Sigmoid colon (tissue), 7 donors: ENCODE results near the gene TCFL5. TPM values are rescaled to one million over a fixed set of nuclear protein-coding genes. Genes with fewer than 3 reads are reported as not detected.

ENCODE experiments used
- DNase-seq: peaks from one replicate; pipeline ENCODE4 v3.0.0-alpha.2; 2019
- H3K27ac ChIP-seq, 4 donors: fragments of 200-600 bp; sonication (generic); one replicate each; pipeline ENCODE4 v1.5.1; 2016 to 2019; ENCODE audit warnings: mild to moderate bottlenecking in 1 of 4
- H3K27me3 ChIP-seq, 3 donors: fragments of 200-600 bp; sonication (generic); one replicate each; pipeline ENCODE4 v1.5.1; 2019; ENCODE audit warnings: mild to moderate bottlenecking in 1 of 3
- H3K36me3 ChIP-seq, 4 donors: fragments of 200-600 bp; sonication (generic); one replicate each; pipeline ENCODE4 v1.5.1; 2016 to 2019
- H3K4me1 ChIP-seq, 4 donors: fragments of 200-600 bp; sonication (generic); one replicate each; pipeline ENCODE4 v1.5.1; 2017 to 2019
- H3K4me3 ChIP-seq, 4 donors: fragments of 200-600 bp; sonication (generic); one replicate each; pipeline ENCODE4 v1.5.1; 2017 to 2019; ENCODE audit warnings: mild to moderate bottlenecking in 2 of 4, moderate library complexity in 1 of 4
- H3K9me3 ChIP-seq, 4 donors: fragments of 200-600 bp in 3 of 4; sonication (generic) in 3 of 4; one replicate each; pipeline versions ENCODE4 v1.5.1 to v1.6.1; 2013 to 2019
- EP300 ChIP-seq, 4 donors: sonication (generic); formaldehyde crosslinking; IDR thresholded peaks; one replicate each; pipeline ENCODE4 v1.6.1; 2017; ENCODE audit warnings: antibody characterized with exemption in 4 of 4
- POLR2A ChIP-seq, 2 donors: fragments of 450-650 bp; IDR thresholded peaks; one replicate each; pipeline ENCODE4 v1.6.1; 2016; ENCODE audit warnings: antibody characterized with exemption in 2 of 2, mild to moderate bottlenecking in 2 of 2, moderate library complexity in 2 of 2
- POLR2AphosphoS5 ChIP-seq, 4 donors: sonication (generic); formaldehyde crosslinking; IDR thresholded peaks; one replicate each; pipeline ENCODE4 v1.6.1; 2017; ENCODE audit warnings: antibody characterized with exemption in 4 of 4
- WGBS, 2 donors: extraction: QIAGEN DNeasy Blood & Tissue Kit; methylation state at CpG; one replicate each; pipeline ENCODE4 v1.1.7; 2013; 5-methylcytosine and 5-hydroxymethylcytosine counted together
- intact Hi-C: fragments of 100-400 bp; cut with DNase I; formaldehyde crosslinking; loops from one replicate; pipeline ENCODE4 v1.15.1; 2023
- polyA plus RNA-seq, 3 donors: library from polyadenylated mRNA; stranded (reverse); fragments of 200-250 nt; gene quantifications; one replicate each; pipeline ENCODE4 v1.2.3, GENCODE V29; 2013
- small RNA-seq, 3 donors: library from RNA; depleted of rRNA; stranded (forward); fragments of <200 nt; gene quantifications; one replicate each; pipeline ENCODE3, GENCODE V24; 2016
- total RNA-seq, 4 donors: library from RNA; depleted of rRNA; stranded (reverse); fragments of >200 nt; gene quantifications; one replicate each; pipeline ENCODE4 v1.1.0, GENCODE V29; 2016
- TF ChIP-seq, protein P1 (sequence below), 4 experiments: fragments of 450-650 bp in 3 of 4; fragments of 200-600 bp in 1 of 4; IDR thresholded peaks; one replicate each; pipeline ENCODE4 v1.5.1; 2016 to 2019; ENCODE audit warnings: antibody characterized with exemption in 4 of 4, mild to moderate bottlenecking in 3 of 4, moderate library complexity in 2 of 4
- donor health status: healthy with polysubstance abuse.
- donor health status: Bipolar disorder and iron deficiency.
- donor health status: healthy.

The TCFL5 gene
- total and polyA plus RNA-seq, 7 donors: 2.3 to 16.9 (median 8.1) TPM

DNA sequence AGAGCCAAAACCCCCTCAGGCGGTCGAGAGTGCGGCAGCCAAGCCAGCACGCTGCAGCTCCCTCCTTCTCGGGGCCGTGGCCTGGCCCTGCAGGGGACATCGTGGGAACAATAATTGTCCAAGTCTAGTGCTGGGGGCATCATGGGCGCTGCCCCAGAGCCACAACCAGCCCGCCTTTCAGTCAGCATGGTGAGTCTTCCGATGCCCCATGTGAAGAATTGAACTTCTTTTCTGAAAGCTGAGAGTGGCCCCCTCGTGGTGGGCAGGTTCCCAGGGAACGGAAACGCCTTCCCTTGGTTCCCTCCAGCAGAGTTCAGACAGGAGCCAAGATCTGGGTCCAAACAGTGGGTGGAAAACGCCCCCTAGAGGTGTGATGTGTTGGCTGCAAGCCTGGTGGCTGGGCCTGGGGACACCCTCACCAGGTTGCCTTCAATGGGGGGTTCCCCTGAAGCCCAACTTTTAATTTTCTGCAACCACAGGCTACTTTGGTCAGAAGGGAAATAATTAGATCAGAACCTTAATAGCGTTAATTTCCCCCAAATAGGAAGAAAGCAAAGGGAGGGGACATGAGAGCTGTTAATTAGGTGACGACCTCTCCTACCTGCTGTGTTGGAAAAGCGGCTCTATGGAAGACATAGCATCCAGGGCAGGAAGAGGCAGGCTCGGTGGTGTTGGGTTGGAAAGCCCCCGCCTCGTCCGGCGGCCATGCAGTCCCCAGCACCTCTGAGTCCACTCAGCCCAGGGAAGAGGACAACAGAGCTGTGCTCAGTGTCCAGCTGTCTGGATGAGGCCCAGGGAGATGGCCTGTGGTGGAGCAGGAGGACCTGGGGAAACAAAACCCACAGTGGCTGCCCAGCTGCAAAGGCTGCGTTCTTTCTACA lies 70.1 kb downstream of the TCFL5 start:
- DNase-seq: peak; percentile 95
- TF ChIP-seq, protein P1, sequence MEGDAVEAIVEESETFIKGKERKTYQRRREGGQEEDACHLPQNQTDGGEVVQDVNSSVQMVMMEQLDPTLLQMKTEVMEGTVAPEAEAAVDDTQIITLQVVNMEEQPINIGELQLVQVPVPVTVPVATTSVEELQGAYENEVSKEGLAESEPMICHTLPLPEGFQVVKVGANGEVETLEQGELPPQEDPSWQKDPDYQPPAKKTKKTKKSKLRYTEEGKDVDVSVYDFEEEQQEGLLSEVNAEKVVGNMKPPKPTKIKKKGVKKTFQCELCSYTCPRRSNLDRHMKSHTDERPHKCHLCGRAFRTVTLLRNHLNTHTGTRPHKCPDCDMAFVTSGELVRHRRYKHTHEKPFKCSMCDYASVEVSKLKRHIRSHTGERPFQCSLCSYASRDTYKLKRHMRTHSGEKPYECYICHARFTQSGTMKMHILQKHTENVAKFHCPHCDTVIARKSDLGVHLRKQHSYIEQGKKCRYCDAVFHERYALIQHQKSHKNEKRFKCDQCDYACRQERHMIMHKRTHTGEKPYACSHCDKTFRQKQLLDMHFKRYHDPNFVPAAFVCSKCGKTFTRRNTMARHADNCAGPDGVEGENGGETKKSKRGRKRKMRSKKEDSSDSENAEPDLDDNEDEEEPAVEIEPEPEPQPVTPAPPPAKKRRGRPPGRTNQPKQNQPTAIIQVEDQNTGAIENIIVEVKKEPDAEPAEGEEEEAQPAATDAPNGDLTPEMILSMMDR (IDR thresholded peaks at IDR 0.05): peak; percentile 94 to 98 (median 97)
- TF ChIP-seq POLR2A (IDR thresholded peaks at IDR 0.05) (no peak), POLR2AphosphoS5 (IDR thresholded peaks at IDR 0.05) (peak in 3 of 4 donors; percentile 37 to 74 (median 73)), EP300 (IDR thresholded peaks at IDR 0.05) (peak in 1 of 4 donors; percentile 5)
- Histone ChIP-seq H3K36me3 (no peaks in the 10 kb centered on the region), H3K4me3 (no peak overlapping the region), H3K27ac (peak overlapping the region in 1 of 4 donors; percentile 12), H3K4me1 (peaks cover 0 to 34% (median 25%) of the 10 kb centered on the region in 4 donors), H3K27me3 (no peaks in the 10 kb centered on the region), H3K9me3 (no peaks in the 10 kb centered on the region)
- intact Hi-C loops: loop anchor here (1.0 to 10.0 kb wide), 4 partner anchors 88 to 387 kb away; partner anchors contain the start of gene CABLES2
- WGBS, 2 donors: 34 to 40% methylated on average over 23 of the region's 23 CpGs

Small RNA genes lying within 50 kb of the gene (small RNA-seq; reads per million reads assigned to genes)
- 0 reads per million in 3 donors for gene DPH3P1

Other genes with a start within 250 kb of the TCFL5 start
- 10 to 100 TPM in 1 of 4 donors, 1 to 10 TPM in 3; 5.1 to 13.2 (median 6.6) TPM for gene SLCO4A1, start 219.3 kb downstream of the TCFL5 start, total RNA-seq
- gene SLCO4A1, start 219.3 kb downstream of the TCFL5 start, polyA plus RNA-seq: 10 to 100 TPM in 1 of 3 donors, 1 to 10 TPM in 2; 3.6 to 26.3 (median 4.2) TPM
- 10 to 100 TPM in 3 of 4 donors, 1 to 10 TPM in 1; 5.4 to 54.0 (median 27.6) TPM for gene NTSR1, start 153.0 kb downstream of the TCFL5 start, total RNA-seq
- 1 to 10 TPM in 1 of 3 donors, under 1 TPM in 1, not detected in 1; 0.60 to 1.4 TPM for gene NTSR1, start 153.0 kb downstream of the TCFL5 start, polyA plus RNA-seq
- gene MRGBP, start 65.3 kb downstream of the TCFL5 start, total RNA-seq: 10 to 100 TPM in 3 of 4 donors, 1 to 10 TPM in 1; 7.1 to 16.0 (median 12.4) TPM
- 10 to 100 TPM in 2 of 3 donors, 1 to 10 TPM in 1; 8.1 to 11.2 (median 10.2) TPM for gene MRGBP, start 65.3 kb downstream of the TCFL5 start, polyA plus RNA-seq
- gene OGFR, start 57.0 kb downstream of the TCFL5 start, total RNA-seq: 10 to 100 TPM; 44.7 to 61.5 (median 48.6) TPM
- gene OGFR, start 57.0 kb downstream of the TCFL5 start, polyA plus RNA-seq: 10 to 100 TPM; 22.2 to 64.8 (median 43.7) TPM
- gene COL9A3, start 44.8 kb downstream of the TCFL5 start, total RNA-seq: 10 to 100 TPM in 2 of 4 donors, 1 to 10 TPM in 2; 3.5 to 20.8 (median 10.8) TPM
- 1 to 10 TPM; 1.8 to 5.8 (median 4.4) TPM for gene COL9A3, start 44.8 kb downstream of the TCFL5 start, polyA plus RNA-seq
- gene DIDO1, start 64.7 kb upstream of the TCFL5 start, total RNA-seq: 10 to 100 TPM; 48.7 to 70.6 (median 56.5) TPM
- gene DIDO1, start 64.7 kb upstream of the TCFL5 start, polyA plus RNA-seq: 10 to 100 TPM; 10.4 to 31.1 (median 13.8) TPM
- gene GID8, start 76.3 kb upstream of the TCFL5 start, total RNA-seq: 10 to 100 TPM; 25.9 to 36.5 (median 34.5) TPM
- gene GID8, start 76.3 kb upstream of the TCFL5 start, polyA plus RNA-seq: 10 to 100 TPM; 17.4 to 20.6 (median 18.3) TPM
- 1 to 10 TPM; 2.5 to 7.2 (median 3.3) TPM for gene SLC17A9, start 90.9 kb upstream of the TCFL5 start, total RNA-seq
- 10 to 100 TPM in 1 of 3 donors, 1 to 10 TPM in 1, under 1 TPM in 1; 0.60 to 15.4 (median 2.3) TPM for gene SLC17A9, start 90.9 kb upstream of the TCFL5 start, polyA plus RNA-seq
- gene BHLHE23, start 145.1 kb upstream of the TCFL5 start, total RNA-seq: not detected
- gene BHLHE23, start 145.1 kb upstream of the TCFL5 start, polyA plus RNA-seq: not detected